Mucosa of stomach (tissue), 1 donor: ENCODE results near the gene MTR.

Experiments used
- H3K27me3 ChIP-seq: one replicate; pipeline ENCODE4 v1.7.0; 2013; ENCODE audit warnings: mild to moderate bottlenecking, low read length; ENCODE audit not compliant: control insufficient read depth, insufficient read depth
- H3K36me3 ChIP-seq: one replicate; pipeline ENCODE4 v1.7.0; 2013; ENCODE audit warnings: low read length; ENCODE audit not compliant: control insufficient read depth, insufficient read depth
- H3K4me1 ChIP-seq: one replicate; pipeline ENCODE4 v1.7.0; 2013; ENCODE audit warnings: mild to moderate bottlenecking, low read length; ENCODE audit not compliant: control insufficient read depth, insufficient read depth
- H3K4me3 ChIP-seq: one replicate; pipeline ENCODE4 v1.7.0; 2013; ENCODE audit warnings: low read length
- H3K9ac ChIP-seq: one replicate; pipeline ENCODE4 v1.7.0; 2013; ENCODE audit warnings: mild to moderate bottlenecking, low read length, moderate library complexity
- H3K9me3 ChIP-seq: one replicate; pipeline ENCODE4 v1.7.0; 2013; ENCODE audit warnings: mild to moderate bottlenecking, low read length, moderate library complexity; ENCODE audit not compliant: control insufficient read depth
- donor health status: Pancreatic carcinoma.

The MTR gene

GRCh38 chr1:236877661-236878060, 82.6 kb downstream of the MTR start:
- Histone ChIP-seq H3K4me3 (no peak overlapping the region), H3K9me3 (no peaks in the 10 kb centered on the region), H3K27me3 (no peaks in the 10 kb centered on the region), H3K9ac (no peak overlapping the region), H3K36me3 (no peaks in the 10 kb centered on the region), H3K4me1 (no peaks in the 10 kb centered on the region)

GRCh38 chr1:236880209-236880608, 85.1 kb downstream of the MTR start:
- Histone ChIP-seq H3K27me3 (no peaks in the 10 kb centered on the region), H3K4me3 (no peak overlapping the region), H3K36me3 (no peaks in the 10 kb centered on the region), H3K4me1 (no peaks in the 10 kb centered on the region), H3K9me3 (no peaks in the 10 kb centered on the region), H3K9ac (no peak overlapping the region)

- Histone ChIP-seq H3K27me3 (no peaks in the 10 kb centered on the region), H3K36me3 (no peaks in the 10 kb centered on the region)
Observed at GRCh38 chr1:236882678-236883077, 87.6 kb downstream of the MTR start.

GRCh38 chr1:236886199-236886598, 91.1 kb downstream of the MTR start:
- Histone ChIP-seq H3K36me3 (no peaks in the 10 kb centered on the region), H3K9ac (no peak overlapping the region), H3K9me3 (no peaks in the 10 kb centered on the region), H3K4me3 (no peak overlapping the region), H3K27me3 (no peaks in the 10 kb centered on the region), H3K4me1 (no peaks in the 10 kb centered on the region)

More at GRCh38 chr1:236882678-236883077, 87.6 kb downstream of the MTR start:
- Histone ChIP-seq H3K4me1 (no peaks in the 10 kb centered on the region), H3K4me3 (no peak overlapping the region), H3K9me3 (no peaks in the 10 kb centered on the region), H3K9ac (no peak overlapping the region)

- Histone ChIP-seq H3K9ac (no peak overlapping the region), H3K4me1 (no peaks in the 10 kb centered on the region), H3K27me3 (no peaks in the 10 kb centered on the region), H3K9me3 (no peaks in the 10 kb centered on the region), H3K4me3 (no peak overlapping the region), H3K36me3 (no peaks in the 10 kb centered on the region)
Observed at GRCh38 chr1:236887081-236887480, 92.0 kb downstream of the MTR start.

GRCh38 chr1:236888126-236888525, 93.0 kb downstream of the MTR start:
- H3K9ac ChIP-seq, result no peak overlapping the region
- H3K9me3 ChIP-seq, result no peaks in the 10 kb centered on the region
- H3K4me3 ChIP-seq, result no peak overlapping the region
- H3K36me3 ChIP-seq, result no peaks in the 10 kb centered on the region
- no peaks in the 10 kb centered on the region for H3K27me3 ChIP-seq
- H3K4me1 ChIP-seq, result no peaks in the 10 kb centered on the region

- no peaks in the 10 kb centered on the region for H3K27me3 ChIP-seq
- H3K36me3 ChIP-seq, result no peaks in the 10 kb centered on the region
- H3K9me3 ChIP-seq, result no peaks in the 10 kb centered on the region
- no peaks in the 10 kb centered on the region for H3K4me1 ChIP-seq
- H3K9ac ChIP-seq, result no peak overlapping the region
- no peak overlapping the region for H3K4me3 ChIP-seq
Observed at GRCh38 chr1:236888903-236889302, 93.8 kb downstream of the MTR start.

GRCh38 chr1:236890152-236891056, 95.3 kb downstream of the MTR start:
- Histone ChIP-seq H3K4me3 (no peak overlapping the region), H3K36me3 (no peaks in the 10 kb centered on the region), H3K4me1 (no peaks in the 10 kb centered on the region), H3K9ac (no peak overlapping the region), H3K27me3 (no peaks in the 10 kb centered on the region), H3K9me3 (no peaks in the 10 kb centered on the region)

- Histone ChIP-seq H3K36me3 (no peaks in the 10 kb centered on the region), H3K27me3 (no peaks in the 10 kb centered on the region), H3K9me3 (no peaks in the 10 kb centered on the region), H3K4me3 (no peak overlapping the region), H3K9ac (no peak overlapping the region), H3K4me1 (no peaks in the 10 kb centered on the region)
Observed at GRCh38 chr1:236893626-236894545, 98.8 kb downstream of the MTR start.

- Histone ChIP-seq H3K36me3 (no peaks in the 10 kb centered on the region), H3K9ac (no peak overlapping the region), H3K27me3 (no peaks in the 10 kb centered on the region), H3K4me1 (no peaks in the 10 kb centered on the region), H3K4me3 (no peak overlapping the region), H3K9me3 (no peaks in the 10 kb centered on the region)
Observed at GRCh38 chr1:236895665-236896387, 100.7 kb downstream of the MTR start.

- H3K36me3 ChIP-seq, result no peaks in the 10 kb centered on the region
- H3K4me1 ChIP-seq, result no peaks in the 10 kb centered on the region
- no peak overlapping the region for H3K4me3 ChIP-seq
- no peak overlapping the region for H3K9ac ChIP-seq
- no peaks in the 10 kb centered on the region for H3K27me3 ChIP-seq
- no peaks in the 10 kb centered on the region for H3K9me3 ChIP-seq
Observed at GRCh38 chr1:236896716-236897115, 101.6 kb downstream of the MTR start.
